ENCODE measurements around the gene NEK1. TPM values are rescaled to one million over a fixed set of nuclear protein-coding genes. Genes with fewer than 3 reads are reported as not detected.
A peak's percentile ranks its signal among the peaks of the same experiment; 100 is the strongest.

Gene NEK1
- total and polyA plus RNA-seq, 12 donors = 4.2 to 23.0 (median 12.3) TPM

GRCh38 chr4:169659716-169660670 is 47.6 kb upstream of the NEK1 start:
- intact Hi-C loops (cut with DNase I) = loop anchor here in 1 of 2 donors (5.0 kb wide), 1 partner anchor 38 kb away; the partner anchor contains the start of gene CLCN3
- peak; percentile 80 to 97 (median 91) for DNase-seq

GRCh38 chr4:169658975-169659715 is 46.8 kb upstream of the NEK1 start:
- H3K27ac ChIP-seq = peak overlapping the region; percentile 8 to 91 (median 87)
- peaks cover 0 to 33% of the 10 kb centered on the region in 2 donors for H3K4me1 ChIP-seq (replicated peaks in 1 of 2)
- H3K9me3 ChIP-seq (replicated peaks in 1 of 3) = no peaks in the 10 kb centered on the region
- peak overlapping the region in 1 of 4 donors; percentile 51 for H3K4me3 ChIP-seq
- DNase-seq = no peak
- intact Hi-C loops (cut with DNase I) = loop anchor here in 1 of 2 donors (5.0 kb wide), 1 partner anchor 37 kb away; the partner anchor contains the start of gene CLCN3
- no peak for TF ChIP-seq CTCF (IDR thresholded peaks at IDR 0.05)
- no peak for TF ChIP-seq POLR2A (IDR thresholded peaks at IDR 0.05)
- WGBS, 4 donors = 61 to 67% (median 64%) methylated on average over 6 of the region's 6 CpGs
- no peaks in the 10 kb centered on the region for H3K27me3 ChIP-seq
- H3K36me3 ChIP-seq (replicated peaks in 1 of 2) = no peaks in the 10 kb centered on the region

More at GRCh38 chr4:169659716-169660670, 47.6 kb upstream of the NEK1 start:
- Histone ChIP-seq H3K4me3 (peak overlapping the region in 2 of 4 donors; percentile 20 to 51), H3K27me3 (no peaks in the 10 kb centered on the region), H3K36me3 (replicated peaks in 1 of 2) (no peaks in the 10 kb centered on the region), H3K9me3 (replicated peaks in 1 of 3) (no peaks in the 10 kb centered on the region), H3K27ac (peak overlapping the region; percentile 8 to 91 (median 87)), H3K4me1 (replicated peaks in 1 of 2) (peaks cover 7 to 41% of the 10 kb centered on the region in 2 donors)
- 5 to 10% (median 6%) methylated on average over 14 of the region's 14 CpGs for WGBS, 4 donors
- TF ChIP-seq CTCF (IDR thresholded peaks at IDR 0.05) (no peak), POLR2A (IDR thresholded peaks at IDR 0.05) (peak in 1 of 2 donors; percentile 88)

GRCh38 chr4:169658196-169658595 is 45.8 kb upstream of the NEK1 start:
- H3K9me3 ChIP-seq (replicated peaks in 1 of 3) = no peaks in the 10 kb centered on the region
- DNase-seq = no peak
- no peak for TF ChIP-seq POLR2A (IDR thresholded peaks at IDR 0.05)
- TF ChIP-seq CTCF (IDR thresholded peaks at IDR 0.05) = no peak
- intact Hi-C loops (cut with DNase I) = loop anchor here in 1 of 2 donors (5.0 kb wide), 1 partner anchor 36 kb away; the partner anchor contains the start of gene CLCN3
- WGBS, 4 donors = 70 to 96% (median 93%) methylated on average over 2 of the region's 2 CpGs
- no peak overlapping the region for H3K4me3 ChIP-seq
- H3K27ac ChIP-seq = no peak overlapping the region
- H3K27me3 ChIP-seq = no peaks in the 10 kb centered on the region
- H3K36me3 ChIP-seq (replicated peaks in 1 of 2) = no peaks in the 10 kb centered on the region
- H3K4me1 ChIP-seq (replicated peaks in 1 of 2) = peaks cover 0 to 28% of the 10 kb centered on the region in 2 donors
